HG03280 (cell line): ENCODE measurements around the gene FRG2B.
"Not testable (repeated sequence)": the region's sequence is repeated elsewhere in the genome, so short reads cannot be mapped to it uniquely, and the experiment has no call there.

Source experiments
- ATAC-seq: cut with Tn5 transposase; IDR thresholded peaks from one replicate; pipeline ENCODE4 v1.9.1; 2021; ENCODE audit warnings: mild to moderate bottlenecking, moderate library complexity; ENCODE audit not compliant: unreplicated experiment

Gene FRG2B

DNA sequence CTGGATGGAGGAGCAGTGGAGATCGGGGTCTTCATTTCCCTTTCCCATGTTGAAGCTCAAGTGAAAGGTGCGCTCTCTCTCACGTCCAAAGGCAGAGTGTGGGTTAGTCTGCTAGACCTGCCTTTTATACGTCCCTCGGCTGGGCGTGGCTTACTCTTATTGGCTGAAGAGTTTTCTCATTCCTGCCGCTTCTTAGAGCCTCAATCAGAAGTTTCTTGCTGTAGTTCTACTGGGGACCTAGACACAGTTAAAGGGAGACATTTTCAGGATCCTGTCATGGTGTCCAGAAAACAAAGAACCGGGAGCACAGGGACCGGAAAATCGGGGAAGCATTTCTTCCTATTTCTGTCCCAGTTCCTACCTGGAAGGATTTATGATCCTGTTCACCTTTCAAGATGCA is at the start of gene FRG2B:
Gene FRG2B, minus strand, starts transcription at position 101 of the 400 bp plus-strand sequence. Its CDS starts 53 bp downstream, at position 48.
- ATAC-seq: not testable (repeated sequence)

DNA sequence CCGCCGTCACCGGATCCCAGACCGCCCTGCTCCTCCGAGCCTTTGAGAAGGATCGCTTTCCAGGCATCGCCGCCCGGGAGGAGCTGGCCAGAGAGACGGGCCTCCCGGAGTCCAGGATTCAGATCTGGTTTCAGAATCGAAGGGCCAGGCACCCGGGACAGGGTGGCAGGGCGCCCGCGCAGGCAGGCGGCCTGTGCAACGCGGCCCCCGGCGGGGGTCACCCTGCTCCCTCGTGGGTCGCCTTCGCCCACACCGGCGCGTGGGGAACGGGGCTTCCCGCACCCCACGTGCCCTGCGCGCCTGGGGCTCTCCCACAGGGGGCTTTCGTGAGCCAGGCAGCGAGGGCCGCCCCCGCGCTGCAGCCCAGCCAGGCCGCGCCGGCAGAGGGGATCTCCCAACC is 40.9 kb upstream of the FRG2B start:
- ATAC-seq: not testable (repeated sequence)

DNA sequence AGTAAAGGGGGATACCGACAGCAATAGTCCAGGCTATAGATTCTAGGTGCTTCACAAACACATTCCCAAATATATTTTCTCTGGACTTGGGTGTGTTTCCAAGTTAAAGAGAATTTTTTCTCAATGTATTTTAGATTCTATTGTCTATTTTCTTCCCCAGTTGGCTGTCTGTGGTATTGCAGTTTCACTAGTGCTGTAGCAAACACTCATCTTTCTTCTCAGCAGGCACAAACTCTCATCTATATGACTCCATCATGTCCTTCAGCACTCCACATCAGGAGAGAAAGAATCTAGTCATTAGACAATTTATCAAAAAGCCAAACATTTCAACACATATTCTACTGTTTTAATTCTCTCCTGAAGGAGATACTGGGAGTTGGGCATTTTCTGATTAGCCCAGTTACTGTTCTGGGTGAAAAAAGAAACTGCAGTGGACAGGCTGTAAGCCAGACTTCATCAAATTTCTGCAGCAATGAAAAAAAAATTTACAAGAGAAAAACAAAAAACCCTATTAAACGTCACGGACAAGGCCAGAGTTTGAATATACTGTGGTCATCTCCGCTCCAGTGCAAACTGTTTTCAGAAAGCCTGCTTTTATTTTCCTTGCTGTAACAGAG is 37.1 kb upstream of the FRG2B start:
- not testable (repeated sequence) for ATAC-seq

DNA sequence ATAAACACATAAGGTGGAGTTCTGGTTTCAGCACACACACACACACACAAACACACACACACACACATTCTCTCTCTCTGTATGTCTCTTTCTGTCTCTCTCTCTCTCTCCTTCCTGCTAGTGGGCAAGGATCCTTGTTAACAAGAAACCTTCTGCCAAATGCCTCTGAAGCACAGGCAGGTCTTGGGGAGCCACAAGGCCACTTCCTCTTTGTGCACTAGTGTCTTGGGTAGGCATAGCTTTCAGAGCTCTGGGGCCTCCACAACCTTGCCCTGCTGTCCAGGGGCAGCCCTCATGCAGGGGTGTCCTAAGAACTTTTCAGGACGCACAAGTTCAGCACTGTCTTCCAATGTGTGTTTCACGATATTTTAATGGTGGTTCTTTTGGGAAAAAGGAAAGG is 34.5 kb upstream of the FRG2B start:
- not testable (repeated sequence) for ATAC-seq

DNA sequence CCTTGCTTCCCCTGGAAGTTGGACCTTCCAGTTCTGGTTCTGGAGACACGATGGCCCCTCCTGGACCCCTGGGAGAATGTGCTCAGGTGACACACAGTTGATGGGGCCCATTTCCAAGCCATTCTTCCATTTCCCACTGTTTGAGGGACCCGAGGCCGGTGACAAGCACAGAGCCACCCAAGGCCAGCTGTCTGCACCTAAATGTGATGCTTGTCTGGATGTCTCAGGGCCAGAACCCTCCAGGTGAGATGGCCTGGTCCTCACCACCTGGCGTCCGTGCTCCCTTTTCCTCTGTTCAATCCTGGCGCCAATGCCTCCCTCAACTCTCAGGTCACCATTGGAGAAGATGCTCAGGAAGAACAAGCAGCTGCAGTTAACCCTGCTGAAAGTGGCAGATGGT is 33.9 kb upstream of the FRG2B start:
- ATAC-seq: not testable (repeated sequence)

DNA sequence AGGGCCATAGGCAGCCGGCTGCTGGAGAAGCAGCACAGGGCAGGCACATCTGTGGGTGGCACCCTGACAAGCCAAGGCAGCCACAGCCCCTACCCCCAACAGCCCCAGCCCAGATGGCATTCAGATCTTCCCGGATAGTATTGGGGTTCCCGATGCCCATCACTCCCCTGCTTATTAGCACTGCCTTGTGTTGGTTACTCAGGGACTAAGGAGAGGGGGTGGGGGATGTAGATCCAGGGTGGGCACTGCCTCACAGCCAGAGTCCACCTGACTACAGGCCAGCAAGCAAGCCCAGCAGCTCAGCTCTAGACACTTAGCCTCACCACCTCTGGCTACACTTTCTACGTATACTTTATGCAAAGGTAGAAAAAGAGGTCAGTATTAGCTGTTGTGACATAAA is 30.7 kb upstream of the FRG2B start:
- not testable (repeated sequence) for ATAC-seq

DNA sequence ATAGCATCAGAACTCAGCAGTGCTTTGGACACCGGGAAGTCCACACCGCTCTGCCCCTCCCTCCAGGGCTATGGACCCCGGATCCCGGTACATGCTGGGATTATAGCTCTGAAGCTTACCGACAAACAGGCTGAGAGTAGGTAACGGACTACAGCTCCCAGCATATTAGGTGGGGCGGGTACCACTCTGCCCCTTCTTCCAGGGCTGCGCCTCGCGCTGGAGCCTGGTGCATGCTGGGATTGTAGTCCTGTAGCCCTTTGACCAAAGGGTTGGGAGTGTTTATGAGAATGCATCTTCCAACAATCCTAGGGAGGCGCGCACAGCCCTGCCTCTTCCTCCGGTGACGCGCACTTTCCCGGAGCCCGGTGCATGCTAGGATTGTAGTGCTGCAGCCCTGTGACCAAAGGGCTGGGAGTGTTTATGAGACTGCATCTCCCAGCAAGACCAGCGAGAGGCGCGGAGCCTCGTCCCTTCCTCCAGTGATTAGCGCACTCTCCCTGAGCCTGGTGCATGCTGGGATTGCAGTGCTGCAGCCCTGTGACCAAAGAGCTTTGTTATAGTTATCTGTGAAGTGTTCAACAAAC is 22.4 kb upstream of the FRG2B start:
- ATAC-seq: not testable (repeated sequence)

DNA sequence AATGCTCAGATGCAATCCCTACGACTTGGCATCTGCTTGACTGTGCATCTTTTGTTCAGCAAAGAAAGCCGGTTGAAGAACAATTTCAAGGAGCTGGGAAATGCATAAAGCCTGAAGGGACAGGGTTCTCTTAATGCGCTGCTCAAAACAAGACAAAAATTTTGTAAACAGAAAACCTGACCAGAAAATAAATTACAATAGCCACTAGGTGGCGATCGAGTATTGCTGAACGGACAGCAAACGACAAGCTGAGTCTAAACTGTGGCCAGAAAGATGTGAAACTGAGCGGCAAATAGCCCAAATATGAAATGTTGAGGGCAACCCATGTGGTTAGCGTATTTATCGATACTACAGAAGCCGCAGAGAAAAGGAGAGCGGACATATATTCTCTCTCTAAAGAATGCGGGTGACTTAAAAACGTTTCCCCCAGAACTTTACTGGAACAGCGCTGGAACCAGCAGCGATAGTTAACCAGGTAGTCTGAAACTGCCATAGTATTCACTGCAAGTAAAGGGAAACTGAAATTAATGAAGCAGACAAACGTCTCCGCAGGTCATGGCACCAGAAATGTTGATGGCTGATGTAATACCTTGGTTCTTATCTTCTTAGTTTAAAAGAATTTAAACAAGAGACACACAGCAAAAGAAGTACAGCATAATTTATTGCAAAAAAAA is 20.6 kb upstream of the FRG2B start:
- peak; percentile 80 for ATAC-seq

DNA sequence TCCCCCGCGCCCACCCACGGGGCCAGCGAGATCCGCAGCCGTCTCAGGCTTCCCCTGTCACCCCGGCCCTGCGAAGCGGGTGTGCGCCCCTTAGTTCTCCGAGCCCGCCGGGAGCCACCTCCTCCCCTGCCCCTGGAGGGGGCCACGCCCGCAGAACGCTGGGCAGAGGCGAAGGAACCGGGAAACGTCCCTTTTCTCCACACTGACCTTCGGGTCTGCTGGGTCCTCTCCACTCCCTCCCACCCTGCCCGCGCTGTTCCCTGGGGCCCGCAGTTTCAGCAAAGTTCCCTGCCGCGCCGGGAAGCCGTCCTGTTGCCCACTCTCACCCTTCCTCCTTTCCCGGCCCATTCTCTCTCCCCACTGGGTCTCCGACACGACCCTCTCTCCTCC is 11.2 kb upstream of the FRG2B start:
- not testable (repeated sequence) for ATAC-seq

DNA sequence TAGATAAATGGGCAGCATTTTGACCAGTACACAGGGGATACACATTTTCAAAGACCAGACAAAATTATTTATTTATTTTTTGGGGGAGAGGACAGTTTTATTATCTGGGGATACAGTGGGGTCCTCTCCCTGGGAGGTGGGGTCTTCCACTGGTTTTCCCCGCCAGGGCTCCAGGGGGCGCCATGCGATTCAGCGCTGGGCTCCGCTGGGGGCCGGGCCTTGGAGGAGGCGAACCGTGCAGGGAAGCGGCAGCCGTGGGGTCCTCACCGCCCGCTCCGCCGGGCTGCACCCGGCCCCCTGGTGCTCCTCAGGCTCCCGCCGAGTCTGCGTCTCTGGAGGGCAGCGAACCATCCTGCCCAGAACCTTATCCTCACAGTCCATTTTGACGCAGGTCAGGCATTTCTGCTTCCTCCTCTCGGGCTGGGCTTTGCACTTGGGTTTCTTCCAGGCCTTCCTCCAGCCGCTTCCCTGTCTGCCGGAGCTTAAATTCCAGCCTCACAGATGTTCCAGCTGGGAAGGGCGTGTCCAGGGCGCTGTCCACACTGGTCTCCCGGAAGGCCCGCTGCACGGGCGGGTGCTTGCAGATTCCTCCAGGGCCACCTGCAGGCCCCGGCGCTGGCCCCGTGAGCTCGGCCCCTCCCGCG is 10.7 kb upstream of the FRG2B start:
- ATAC-seq: not testable (repeated sequence)

DNA sequence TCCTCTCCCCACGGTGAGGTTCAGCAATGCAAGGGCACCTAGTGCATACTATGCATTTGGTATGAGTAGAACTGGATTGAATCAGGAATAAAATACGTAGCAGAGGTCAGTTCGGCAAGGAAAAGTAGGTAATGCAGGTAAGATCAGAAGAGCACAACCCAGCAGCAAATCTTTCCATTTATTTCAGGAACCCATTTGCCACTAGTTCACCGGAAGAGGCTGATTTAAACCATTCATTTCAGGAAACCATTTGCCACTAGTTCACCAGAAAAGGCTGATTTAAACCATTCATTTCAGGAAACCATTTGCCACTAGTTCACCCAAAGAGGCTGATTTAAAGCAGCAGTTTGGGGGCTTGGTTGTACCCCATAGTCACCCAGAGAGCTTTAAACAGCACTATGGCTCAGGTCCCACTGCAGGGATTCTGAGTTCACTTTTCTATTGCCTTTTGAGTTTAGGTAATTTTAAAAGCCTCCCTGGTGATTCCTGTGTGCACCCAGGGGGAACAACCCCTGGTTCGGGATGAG is 4.2 kb upstream of the FRG2B start:
- not testable (repeated sequence) for ATAC-seq

DNA sequence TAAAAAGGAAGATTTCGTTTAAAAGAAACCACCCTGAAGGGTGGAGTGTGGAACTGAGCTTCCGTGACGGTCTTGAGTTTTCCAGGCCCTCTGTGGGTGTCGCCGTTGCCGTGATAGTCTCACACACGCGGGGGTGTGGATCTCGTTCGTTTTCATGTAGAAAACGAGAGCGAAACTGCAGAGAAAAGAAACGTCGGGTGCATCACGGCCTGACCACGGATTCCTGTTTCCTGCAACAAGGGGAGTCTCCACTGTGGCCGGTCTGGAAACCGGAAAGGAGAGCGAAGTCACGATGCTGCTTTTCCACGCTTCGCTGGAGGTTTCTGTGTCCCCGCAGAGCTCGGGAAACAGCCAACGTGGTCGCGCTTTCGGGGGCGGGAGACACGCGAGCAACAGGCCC is 4.1 kb downstream of the FRG2B start:
- ATAC-seq: not testable (repeated sequence)

DNA sequence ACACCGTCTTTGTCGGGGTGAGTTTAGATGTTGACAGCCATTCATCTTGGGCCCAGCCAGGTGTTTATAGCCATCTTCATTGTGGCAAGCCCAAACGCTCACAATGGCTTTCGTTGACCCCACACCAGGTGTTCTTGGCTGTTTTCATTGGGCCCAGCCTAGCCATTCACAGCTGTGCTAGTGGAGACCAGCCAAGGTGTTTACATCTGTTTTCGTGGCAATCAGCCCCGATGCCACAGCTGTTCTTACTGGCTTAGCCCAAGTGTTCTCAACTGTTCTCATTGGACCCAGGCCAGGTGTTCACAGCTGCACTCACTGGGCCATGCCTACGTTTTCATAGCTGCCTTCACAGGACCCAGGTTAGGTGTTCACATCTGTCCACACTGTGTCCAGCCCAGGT is 7.7 kb downstream of the FRG2B start:
- no peak for ATAC-seq

DNA sequence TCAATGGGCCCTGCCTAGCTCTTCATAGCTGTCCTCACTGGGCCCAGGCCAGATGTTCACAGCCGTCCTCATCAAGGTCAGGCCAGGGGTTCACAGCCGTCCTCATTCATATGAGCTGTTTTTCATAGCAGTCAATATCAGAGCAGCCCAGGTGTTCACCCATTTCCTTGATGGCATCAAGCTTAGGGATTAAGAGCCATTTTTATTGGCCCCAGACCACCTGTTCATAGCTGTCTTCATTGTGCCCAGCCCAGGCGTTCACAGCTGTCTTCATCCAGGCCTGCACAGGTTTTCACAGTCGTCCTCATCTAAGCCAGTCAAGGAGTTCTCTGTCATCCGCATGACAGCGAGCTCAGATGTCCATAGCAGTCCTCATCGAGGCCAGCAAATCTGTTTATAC is 9.4 kb downstream of the FRG2B start:
- ATAC-seq: no peak

DNA sequence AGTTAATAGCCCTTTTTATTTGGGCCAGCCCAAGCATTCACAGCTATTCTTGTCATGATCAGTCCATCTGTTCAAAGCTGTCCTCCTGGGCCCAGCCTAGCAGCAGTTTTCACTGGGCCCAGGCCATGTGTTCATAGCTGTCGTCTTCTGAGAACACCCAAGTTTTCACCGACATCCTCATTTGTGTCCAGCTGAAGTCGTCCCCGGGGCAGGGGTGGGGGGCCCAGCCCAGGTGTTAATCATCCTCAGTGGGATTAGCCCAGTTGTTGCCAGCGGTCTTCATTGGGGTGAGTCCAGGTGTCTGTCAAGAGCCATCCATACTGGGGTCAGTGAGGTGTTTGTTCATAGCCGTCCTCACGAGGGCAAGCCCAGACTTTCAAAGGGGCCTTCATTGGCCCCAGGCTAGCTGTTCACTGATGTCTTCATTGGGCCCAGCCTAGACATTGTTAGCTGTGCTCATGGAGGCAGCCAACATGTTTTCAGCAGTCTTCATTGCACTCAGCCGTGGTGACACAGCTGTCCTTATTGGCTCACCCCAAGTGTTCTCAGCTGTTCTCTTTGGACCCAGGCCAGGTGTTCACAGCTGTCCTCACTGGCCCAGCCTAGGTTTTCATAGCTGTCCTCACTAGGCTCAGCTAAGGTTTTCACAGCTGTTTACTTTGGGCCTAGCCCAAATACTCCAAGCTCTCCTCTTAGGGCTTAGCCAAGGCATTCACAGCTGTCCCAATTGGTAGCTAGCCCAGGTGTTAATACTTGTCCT is 10.0 kb downstream of the FRG2B start:
- ATAC-seq: no peak

DNA sequence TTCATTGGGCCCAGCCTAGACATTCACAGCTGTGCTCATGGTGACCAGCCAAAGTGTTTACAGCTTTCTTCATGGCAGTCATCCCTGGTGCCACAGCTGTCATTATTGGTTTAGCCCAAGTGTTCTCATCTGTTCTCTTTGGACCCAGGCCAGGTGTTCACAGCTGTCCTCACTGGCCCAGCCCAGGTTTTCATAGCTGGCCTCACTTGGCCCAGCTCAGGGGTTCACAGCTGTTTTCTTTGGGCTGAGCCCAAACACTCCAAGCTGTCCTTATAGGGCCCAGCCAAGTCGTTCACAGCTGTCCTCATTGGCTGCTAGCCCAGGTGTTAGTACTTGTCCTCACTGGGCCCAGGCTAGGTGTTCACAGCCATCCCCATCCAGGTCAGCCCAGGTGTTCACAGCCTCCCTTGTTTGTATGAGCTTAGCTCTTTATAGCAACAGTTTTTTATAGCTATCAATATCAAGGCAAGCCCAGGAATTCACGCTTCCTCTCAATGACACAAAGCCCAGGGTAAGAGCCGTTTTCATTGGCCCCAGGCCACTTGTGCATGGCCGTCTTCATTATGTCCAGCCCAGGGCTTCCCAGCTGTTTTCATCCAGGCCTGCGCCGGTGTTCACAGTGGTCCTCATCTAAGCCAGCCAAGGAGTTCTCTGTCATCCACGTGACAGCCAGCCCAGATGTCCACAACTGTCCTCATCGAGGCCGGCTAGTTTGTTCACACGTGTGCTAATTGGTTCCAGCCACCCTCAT is 11.6 kb downstream of the FRG2B start:
- ATAC-seq: no peak

DNA sequence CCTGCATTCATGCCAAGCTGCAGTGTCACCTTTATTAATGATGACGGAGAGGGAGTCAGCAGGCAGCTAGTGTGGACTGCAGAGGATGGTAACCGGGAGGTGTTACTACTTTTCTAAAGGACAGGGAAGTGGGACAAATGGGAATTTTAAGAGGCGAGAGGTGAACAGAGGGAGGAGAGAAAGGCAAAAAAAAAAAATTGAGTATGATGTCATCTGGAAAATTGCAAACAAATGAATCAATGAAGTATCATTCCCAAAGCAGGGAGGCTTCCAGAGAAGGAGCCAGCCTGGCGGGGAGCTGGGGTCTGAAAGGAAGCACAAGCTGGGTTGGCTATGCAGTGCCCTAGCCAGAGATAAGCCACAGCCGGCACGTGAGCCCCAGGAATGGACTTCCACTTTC is 12.9 kb downstream of the FRG2B start:
- no peak for ATAC-seq

DNA sequence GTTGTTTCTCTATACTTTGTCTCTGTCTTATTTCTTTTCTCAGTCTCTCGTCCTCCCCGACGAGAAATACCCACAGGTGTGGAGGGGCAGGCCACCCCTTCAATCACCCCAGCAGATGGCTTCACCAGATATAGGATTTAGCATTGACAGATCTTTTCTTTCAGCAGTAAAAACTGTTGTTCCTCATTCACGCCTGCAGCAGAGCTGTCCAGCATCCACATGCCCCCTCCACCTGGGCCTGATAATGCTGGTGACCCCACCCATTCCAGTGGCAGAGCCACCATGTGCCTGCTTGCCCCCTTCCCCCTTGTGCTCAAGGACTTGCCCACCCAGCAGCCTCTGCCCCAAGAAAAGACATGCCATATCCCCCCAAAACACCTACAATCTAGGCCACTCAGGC is 15.5 kb downstream of the FRG2B start:
- no peak for ATAC-seq

DNA sequence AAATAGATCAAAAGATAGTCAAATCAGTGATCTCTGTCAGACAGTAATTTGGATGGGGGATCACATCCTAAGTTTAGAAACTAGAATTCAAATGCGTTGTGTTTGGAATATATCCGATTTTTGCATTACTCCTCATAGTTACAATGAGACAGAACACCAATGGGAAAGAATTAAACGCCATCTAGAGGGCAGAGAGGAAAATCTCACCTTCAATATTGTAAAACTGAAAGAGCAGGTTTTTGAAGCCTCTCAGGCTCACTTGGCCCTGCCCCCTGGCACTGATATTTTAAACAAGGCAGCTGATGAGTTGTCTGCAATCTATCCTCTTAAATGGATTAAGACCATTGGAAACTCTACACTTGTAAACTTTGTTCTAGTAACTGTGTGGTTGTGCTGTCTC is 17.7 kb downstream of the FRG2B start:
- ATAC-seq: no peak

DNA sequence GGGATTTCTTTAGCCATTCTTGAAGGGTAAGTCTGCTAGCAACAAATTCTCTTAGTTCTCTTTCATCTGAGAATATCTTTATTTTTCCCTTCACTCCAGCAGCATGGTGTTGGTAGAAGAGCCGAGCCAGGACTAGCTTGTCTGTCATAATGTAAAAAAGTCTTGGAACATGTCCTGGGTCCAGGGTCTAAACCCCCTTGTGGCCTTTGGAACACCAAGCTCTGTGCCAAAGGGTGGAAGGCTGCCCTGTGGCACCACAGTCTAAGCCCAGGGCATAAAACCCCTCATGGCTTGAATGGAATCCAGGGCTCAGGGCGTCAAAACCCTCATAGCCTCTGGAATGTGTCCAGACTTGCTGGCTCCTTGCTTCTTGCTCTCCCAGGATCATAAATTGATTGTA is 23.2 kb downstream of the FRG2B start:
- ATAC-seq: not testable (repeated sequence)
